Pancreas (tissue), 10 donors: ENCODE measurements around the gene BRAT1. TPM values are rescaled to one million over a fixed set of nuclear protein-coding genes. Genes with fewer than 3 reads are reported as not detected.

Experiments used
- ATAC-seq, 4 donors: fragments of 200-7000 bp; cut with Tn5 transposase; one replicate each; pipeline versions ENCODE4 v1.8.0 to v1.9.1; 2020; ENCODE audit warnings: mild to moderate bottlenecking in 4 of 4, moderate library complexity in 4 of 4
- DNase-seq, 6 donors: peaks; one replicate each; pipeline ENCODE4 v3.0.0-alpha.2; 2020
- FAIRE-seq: peaks from 2 replicates; lab custom pipeline; 2012; peaks lifted over from hg19 to GRCh38; lab: Jason Lieb, UNC
- H3K27ac ChIP-seq, 4 donors: fragments of 200-600 bp; sonication (generic); 1 replicate in 3 of 4; 2 replicates in 1 of 4; pipeline versions ENCODE4 v1.5.0 to v1.8.0; 2020
- H3K27me3 ChIP-seq, 4 donors: fragments of 200-600 bp; one replicate each; pipeline ENCODE4 v1.8.0; 2021
- H3K36me3 ChIP-seq, 3 donors: fragments of 200-600 bp; sonication (generic) in 1 of 3; one replicate each; pipeline versions ENCODE4 v1.5.0 to v1.8.0; 2020 to 2021
- H3K4me1 ChIP-seq, 3 donors: fragments of 200-600 bp; one replicate each; pipeline ENCODE4 v1.8.0; 2021
- H3K4me3 ChIP-seq, 4 donors: fragments of 200-600 bp; sonication (generic) in 2 of 4; one replicate each; pipeline versions ENCODE4 v1.5.0 to v1.8.0; 2020 to 2021
- H3K9me3 ChIP-seq, 4 donors: fragments of 200-600 bp; one replicate each; pipeline ENCODE4 v1.8.0; 2021
- CTCF ChIP-seq, 4 donors: fragments of 200-600 bp; sonication (generic) in 3 of 4; IDR thresholded peaks; one replicate each; pipeline versions ENCODE4 v1.5.0 to v1.8.0; 2021; ENCODE audit warnings: antibody characterized with exemption in 4 of 4
- WGBS, 2 donors: extraction: QIAGEN DNeasy Blood & Tissue Kit; methylation state at CpG; one replicate each; pipeline ENCODE4 v1.1.7; 2013; 5-methylcytosine and 5-hydroxymethylcytosine counted together
- intact Hi-C, 3 donors: fragments of 100-400 bp; cut with DNase I; formaldehyde crosslinking; loops; one replicate each; pipeline versions ENCODE4 v1.11.1 to v1.14.2; 2022
- polyA plus RNA-seq, 2 donors: library from polyadenylated mRNA; stranded (reverse); fragments of 200-250 nt; gene quantifications; one replicate each; pipeline ENCODE4 v1.2.3, GENCODE V29; 2013
- total RNA-seq, 6 donors: library from RNA; stranded (reverse); fragmentation: NEBNext Ultra II Directional in 4 of 6; extraction: Animal tissue kit (Norgen Biotek cat#: 25700) in 4 of 6; gene quantifications; one replicate each; pipeline versions ENCODE4 v1.2.1 to v1.2.4, GENCODE V29; 2021 to 2023
- donor health status: healthy with polysubstance abuse.
- donor health status: DM: no; HTN: no; CAD: no; lungs with moderate emphysema.
- donor health status: DM: no; HTN: no; CAD: no.
- donor health status: control.
- donor health status: control.
- donor health status: Bipolar disorder and iron deficiency.
- donor health status: DM: yes; HTN: yes; CAD: no.
- donor health status: DM: no; HTN: no; CAD: no.
- donor health status: DM: no; HTN: no; CAD: no.
- donor health status: DM: yes; HTN: yes; CAD: no.

The BRAT1 gene
- total and polyA plus RNA-seq, 8 donors = 11.8 to 54.4 (median 15.2) TPM

GRCh38 chr7:2580636-2581035 is 25.3 kb upstream of the BRAT1 start:
- 93 to 98% methylated on average over 11 of the region's 11 CpGs for WGBS, 2 donors
- H3K36me3 ChIP-seq = peaks cover 0 to 9% (median 0%) of the 10 kb centered on the region in 3 donors
- FAIRE-seq (no peak), DNase-seq (no peak), ATAC-seq (no peak)
- intact Hi-C loops = no loop called here
- no peak overlapping the region for H3K27ac ChIP-seq
- no peaks in the 10 kb centered on the region for H3K9me3 ChIP-seq
- no peaks in the 10 kb centered on the region for H3K4me1 ChIP-seq
- no peak overlapping the region for H3K4me3 ChIP-seq
- TF ChIP-seq CTCF (IDR thresholded peaks at IDR 0.05) = no peak
- H3K27me3 ChIP-seq = no peaks in the 10 kb centered on the region

GRCh38 chr7:2577914-2578680 is 22.8 kb upstream of the BRAT1 start:
- ATAC-seq (no peak), DNase-seq (no peak), FAIRE-seq (no peak)
- Histone ChIP-seq H3K4me1 (no peaks in the 10 kb centered on the region), H3K4me3 (no peak overlapping the region), H3K9me3 (no peaks in the 10 kb centered on the region), H3K27ac (no peak overlapping the region), H3K36me3 (no peaks in the 10 kb centered on the region), H3K27me3 (no peaks in the 10 kb centered on the region)
- intact Hi-C loops = no loop called here
- TF ChIP-seq CTCF (IDR thresholded peaks at IDR 0.05) = no peak
- 95 to 96% methylated on average over 73 of the region's 73 CpGs for WGBS, 2 donors

- Histone ChIP-seq H3K4me1 (peaks cover 0 to 10% (median 0%) of the 10 kb centered on the region in 3 donors), H3K4me3 (no peak overlapping the region), H3K27ac (no peak overlapping the region), H3K27me3 (no peaks in the 10 kb centered on the region), H3K9me3 (no peaks in the 10 kb centered on the region), H3K36me3 (no peaks in the 10 kb centered on the region)
- intact Hi-C loops = no loop called here
- ATAC-seq (no peak), DNase-seq (no peak), FAIRE-seq (no peak)
- WGBS, 2 donors = 92% methylated on average over 56 of the region's 56 CpGs
- TF ChIP-seq CTCF (IDR thresholded peaks at IDR 0.05) = no peak
Observed at GRCh38 chr7:2576742-2577491, 21.6 kb upstream of the BRAT1 start.

GRCh38 chr7:2575733-2576340 is 20.5 kb upstream of the BRAT1 start:
- no peak for TF ChIP-seq CTCF (IDR thresholded peaks at IDR 0.05)
- WGBS, 2 donors = 91 to 94% methylated on average over 21 of the region's 21 CpGs
- intact Hi-C loops = no loop called here
- no peaks in the 10 kb centered on the region for H3K9me3 ChIP-seq
- ATAC-seq (no peak), FAIRE-seq (no peak), DNase-seq (peak in 1 of 6 donors; percentile 9)
- H3K4me1 ChIP-seq = peaks cover 0 to 11% (median 0%) of the 10 kb centered on the region in 3 donors
- H3K36me3 ChIP-seq = no peaks in the 10 kb centered on the region
- no peak overlapping the region for H3K4me3 ChIP-seq
- H3K27ac ChIP-seq = no peak overlapping the region
- H3K27me3 ChIP-seq = no peaks in the 10 kb centered on the region
